HL-60 (cell line): Measurements from ENCODE around the gene NAB2.

Source experiments
- CTCF ChIP-seq: IDR thresholded peaks from one replicate; pipeline ENCODE4 v1.5.1; 2011; ENCODE audit warnings: low read length, control low read depth, inconsistent platforms; ENCODE audit not compliant: insufficient read depth
- GABPA ChIP-seq: IDR thresholded peaks from 2 replicates; pipeline ENCODE4 v1.6.1; 2012; ENCODE audit warnings: low read depth
- POLR2AphosphoS5 ChIP-seq: IDR thresholded peaks from 2 replicates; pipeline ENCODE4 v1.6.1; 2012; ENCODE audit warnings: low read depth
- REST ChIP-seq: IDR thresholded peaks from 2 replicates; pipeline ENCODE4 v1.6.1; 2012; ENCODE audit warnings: low read depth; ENCODE audit not compliant: insufficient replicate concordance
- SPI1 ChIP-seq: IDR thresholded peaks from 2 replicates; pipeline ENCODE4 v1.6.1; 2012; ENCODE audit warnings: low read depth, mild to moderate bottlenecking, borderline replicate concordance

GRCh38 chr12:57142121-57142520, 53.2 kb downstream of the NAB2 start:
- no peak for TF ChIP-seq CTCF
- TF ChIP-seq GABPA = no peak
- no peak for TF ChIP-seq POLR2AphosphoS5
- no peak for TF ChIP-seq REST
- no peak for TF ChIP-seq SPI1
